Measurements from ENCODE around the gene PRDM7. TPM values are rescaled to one million over a fixed set of nuclear protein-coding genes. Genes with fewer than 3 reads are reported as not detected.
A peak's percentile ranks its signal among the peaks of the same experiment; 100 is the strongest.

PRDM7 gene
- total and polyA plus RNA-seq, 9 of the 15 experiments (the other 6 are each of a cell fraction or from before 2014, with no cell fraction given): not detected

DNA sequence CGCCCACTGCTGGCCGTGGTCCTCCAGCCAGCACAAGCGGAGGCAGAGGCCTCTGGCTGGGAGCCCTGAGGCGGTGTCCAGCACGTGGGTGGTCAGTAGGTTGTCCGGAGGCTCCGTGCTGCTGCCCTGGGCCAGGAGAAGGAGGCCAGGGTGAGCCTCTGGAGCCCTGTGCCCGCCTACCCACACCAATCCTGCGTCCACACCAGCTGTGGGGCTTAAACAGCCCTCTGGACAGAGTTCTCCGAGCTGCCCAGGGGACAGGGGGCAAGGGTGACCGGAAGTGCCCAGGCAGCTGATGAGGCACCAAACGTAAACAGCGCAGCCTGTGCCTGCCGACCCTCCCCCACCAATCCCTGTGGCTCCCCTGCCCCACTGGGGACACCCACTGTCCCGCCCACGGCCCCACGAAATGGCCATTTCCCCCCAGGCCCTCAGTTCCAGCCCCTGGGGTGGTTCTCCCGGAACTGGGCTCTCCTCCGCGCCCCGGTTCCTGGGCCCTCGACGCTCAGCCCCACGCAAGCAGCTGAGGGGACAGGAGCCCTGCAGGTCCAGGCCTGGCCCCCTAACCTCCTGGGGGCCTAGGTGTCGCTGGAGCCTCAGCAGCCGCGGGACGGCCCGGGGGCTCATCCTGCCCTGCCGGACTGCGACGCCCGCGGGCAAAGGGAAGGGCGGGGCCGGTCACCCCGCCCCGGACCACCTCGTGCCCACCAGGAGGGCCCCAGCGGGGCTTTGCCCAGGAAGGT, 30.0 kb downstream of the PRDM7 start (continued):
- peak; percentile 67; the same call in 1 of the 2 replicates for TF ChIP-seq GABPB1 (CRISPR knock-in tag; IDR thresholded peaks at IDR 0.05)
- no peak for TF ChIP-seq BACH1 (tag; IDR thresholded peaks at IDR 0.05)
- TF ChIP-seq SRSF7 (optimal IDR thresholded peaks at IDR 0.05; ENCODE audit: low read depth, low read length): no peak
- no peak for TF ChIP-seq HNRNPK (IDR thresholded peaks at IDR 0.05; ENCODE audit: low read depth, low read length, poor library complexity, severe bottlenecking)
- TF ChIP-seq POLR2AphosphoS5 (IDR thresholded peaks at IDR 0.05; ENCODE audit: control insufficient read depth, insufficient read depth, low read depth, low read length): 0 out of 2 replicates have a peak, but pooled peaks have one; percentile 23
- TF ChIP-seq ZNF699 (CRISPR knock-in tag; IDR thresholded peaks at IDR 0.05; ENCODE audit: insufficient replicate concordance): no peak
- TF ChIP-seq, protein P1, sequence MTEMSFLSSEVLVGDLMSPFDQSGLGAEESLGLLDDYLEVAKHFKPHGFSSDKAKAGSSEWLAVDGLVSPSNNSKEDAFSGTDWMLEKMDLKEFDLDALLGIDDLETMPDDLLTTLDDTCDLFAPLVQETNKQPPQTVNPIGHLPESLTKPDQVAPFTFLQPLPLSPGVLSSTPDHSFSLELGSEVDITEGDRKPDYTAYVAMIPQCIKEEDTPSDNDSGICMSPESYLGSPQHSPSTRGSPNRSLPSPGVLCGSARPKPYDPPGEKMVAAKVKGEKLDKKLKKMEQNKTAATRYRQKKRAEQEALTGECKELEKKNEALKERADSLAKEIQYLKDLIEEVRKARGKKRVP (CRISPR knock-in tag; IDR thresholded peaks at IDR 0.05): no peak
- no peak for TF ChIP-seq ZSCAN29 (IDR thresholded peaks at IDR 0.05)
- TF ChIP-seq, protein P2, sequence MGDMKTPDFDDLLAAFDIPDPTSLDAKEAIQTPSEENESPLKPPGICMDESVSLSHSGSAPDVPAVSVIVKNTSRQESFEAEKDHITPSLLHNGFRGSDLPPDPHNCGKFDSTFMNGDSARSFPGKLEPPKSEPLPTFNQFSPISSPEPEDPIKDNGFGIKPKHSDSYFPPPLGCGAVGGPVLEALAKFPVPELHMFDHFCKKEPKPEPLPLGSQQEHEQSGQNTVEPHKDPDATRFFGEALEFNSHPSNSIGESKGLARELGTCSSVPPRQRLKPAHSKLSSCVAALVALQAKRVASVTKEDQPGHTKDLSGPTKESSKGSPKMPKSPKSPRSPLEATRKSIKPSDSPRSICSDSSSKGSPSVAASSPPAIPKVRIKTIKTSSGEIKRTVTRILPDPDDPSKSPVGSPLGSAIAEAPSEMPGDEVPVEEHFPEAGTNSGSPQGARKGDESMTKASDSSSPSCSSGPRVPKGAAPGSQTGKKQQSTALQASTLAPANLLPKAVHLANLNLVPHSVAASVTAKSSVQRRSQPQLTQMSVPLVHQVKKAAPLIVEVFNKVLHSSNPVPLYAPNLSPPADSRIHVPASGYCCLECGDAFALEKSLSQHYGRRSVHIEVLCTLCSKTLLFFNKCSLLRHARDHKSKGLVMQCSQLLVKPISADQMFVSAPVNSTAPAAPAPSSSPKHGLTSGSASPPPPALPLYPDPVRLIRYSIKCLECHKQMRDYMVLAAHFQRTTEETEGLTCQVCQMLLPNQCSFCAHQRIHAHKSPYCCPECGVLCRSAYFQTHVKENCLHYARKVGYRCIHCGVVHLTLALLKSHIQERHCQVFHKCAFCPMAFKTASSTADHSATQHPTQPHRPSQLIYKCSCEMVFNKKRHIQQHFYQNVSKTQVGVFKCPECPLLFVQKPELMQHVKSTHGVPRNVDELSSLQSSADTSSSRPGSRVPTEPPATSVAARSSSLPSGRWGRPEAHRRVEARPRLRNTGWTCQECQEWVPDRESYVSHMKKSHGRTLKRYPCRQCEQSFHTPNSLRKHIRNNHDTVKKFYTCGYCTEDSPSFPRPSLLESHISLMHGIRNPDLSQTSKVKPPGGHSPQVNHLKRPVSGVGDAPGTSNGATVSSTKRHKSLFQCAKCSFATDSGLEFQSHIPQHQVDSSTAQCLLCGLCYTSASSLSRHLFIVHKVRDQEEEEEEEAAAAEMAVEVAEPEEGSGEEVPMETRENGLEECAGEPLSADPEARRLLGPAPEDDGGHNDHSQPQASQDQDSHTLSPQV (IDR thresholded peaks at IDR 0.05): peak; percentile 78
- TF ChIP-seq ZEB2 (IDR thresholded peaks at IDR 0.05): no peak
- peak; percentile 91 for TF ChIP-seq L3MBTL2 (IDR thresholded peaks at IDR 0.05)
- peak in 1 of 2 experiments; percentile 55; a peak in 1 of 4 replicates for TF ChIP-seq UBTF (IDR thresholded peaks at IDR 0.05; ENCODE audit: borderline replicate concordance in 1 of 2, low read depth in 2 of 2, low read length in 2 of 2)

Data from K562 (cell line).